ENCODE measurements around the gene MORF4L1. TPM values are rescaled to one million over a fixed set of nuclear protein-coding genes. Genes with fewer than 3 reads are reported as not detected.
"Not testable (repeated sequence)": the region's sequence is repeated elsewhere in the genome, so short reads cannot be mapped to it uniquely, and the experiment has no call there.

Gene MORF4L1, protein sequence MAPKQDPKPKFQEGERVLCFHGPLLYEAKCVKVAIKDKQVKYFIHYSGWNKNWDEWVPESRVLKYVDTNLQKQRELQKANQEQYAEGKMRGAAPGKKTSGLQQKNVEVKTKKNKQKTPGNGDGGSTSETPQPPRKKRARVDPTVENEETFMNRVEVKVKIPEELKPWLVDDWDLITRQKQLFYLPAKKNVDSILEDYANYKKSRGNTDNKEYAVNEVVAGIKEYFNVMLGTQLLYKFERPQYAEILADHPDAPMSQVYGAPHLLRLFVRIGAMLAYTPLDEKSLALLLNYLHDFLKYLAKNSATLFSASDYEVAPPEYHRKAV
- polyA plus RNA-seq (ENCODE audit: insufficient read length in 10 of 10): 100 to 1,000 TPM; 512 to 622 (median 562) TPM
- long read RNA-seq, donor 1, transcript MORF4L1-203 (12 exons, 1,880 nt): major isoform, 107 of 371 reads
- long read RNA-seq, donor 1, transcript MORF4L1-201 (13 exons, 2,359 nt): minor isoform, 5 of 371 reads
- long read RNA-seq, donor 1, transcript MORF4L1-216 (5 exons, 448 nt): minor isoform, 18 of 371 reads
- long read RNA-seq, donor 1, transcript MORF4L1-204 (4 exons, 591 nt): minor isoform, 5 of 371 reads
- long read RNA-seq, donor 1, partial matches to known transcripts: 230 of 371 reads
- long read RNA-seq, donor 1, other reads (novel, unspliced or antisense): 0 of 371 reads
- long read RNA-seq, donor 2, transcript MORF4L1-216 (5 exons, 448 nt): minor isoform, 42 of 181 reads
- long read RNA-seq, donor 2, transcript MORF4L1-203 (12 exons, 1,880 nt): major isoform, 88 of 181 reads
- long read RNA-seq, donor 2, partial matches to known transcripts: 36 of 181 reads
- long read RNA-seq, donor 2, other reads (novel, unspliced or antisense): 5 of 181 reads
- long read RNA-seq, donor 3: 0 reads
- long read RNA-seq, donor 4, transcript MORF4L1-203 (12 exons, 1,880 nt): major isoform, 84 of 310 reads
- long read RNA-seq, donor 4, transcript MORF4L1-216 (5 exons, 448 nt): minor isoform, 26 of 310 reads
- long read RNA-seq, donor 4, partial matches to known transcripts: 187 of 310 reads
- long read RNA-seq, donor 4, other reads (novel, unspliced or antisense): 6 of 310 reads
- long read RNA-seq, donor 5, transcript MORF4L1-204 (4 exons, 591 nt): minor isoform, 7 of 506 reads
- long read RNA-seq, donor 5, transcript MORF4L1-216 (5 exons, 448 nt): minor isoform, 41 of 506 reads
- long read RNA-seq, donor 5, transcript MORF4L1-203 (12 exons, 1,880 nt): major isoform, 109 of 506 reads
- long read RNA-seq, donor 5, partial matches to known transcripts: 331 of 506 reads
- long read RNA-seq, donor 5, other reads (novel, unspliced or antisense): 13 of 506 reads
- long read RNA-seq, donor 6, transcript MORF4L1-216 (5 exons, 448 nt): minor isoform, 35 of 239 reads
- long read RNA-seq, donor 6, transcript MORF4L1-204 (4 exons, 591 nt): minor isoform, 5 of 239 reads
- long read RNA-seq, donor 6, transcript MORF4L1-203 (12 exons, 1,880 nt): major isoform, 153 of 239 reads
- long read RNA-seq, donor 6, transcript MORF4L1-201 (13 exons, 2,359 nt): minor isoform, 5 of 239 reads
- long read RNA-seq, donor 6, partial matches to known transcripts: 39 of 239 reads
- long read RNA-seq, donor 6, other reads (novel, unspliced or antisense): 0 of 239 reads
- long read RNA-seq, donor 7, transcript MORF4L1-216 (5 exons, 448 nt): minor isoform, 19 of 323 reads
- long read RNA-seq, donor 7, transcript MORF4L1-203 (12 exons, 1,880 nt): major isoform, 79 of 323 reads
- long read RNA-seq, donor 7, partial matches to known transcripts: 217 of 323 reads
- long read RNA-seq, donor 7, other reads (novel, unspliced or antisense): 0 of 323 reads
- long read RNA-seq, donor 8, transcript MORF4L1-204 (4 exons, 591 nt): minor isoform, 5 of 137 reads
- long read RNA-seq, donor 8, transcript MORF4L1-203 (12 exons, 1,880 nt): major isoform, 78 of 137 reads
- long read RNA-seq, donor 8, transcript MORF4L1-216 (5 exons, 448 nt): minor isoform, 15 of 137 reads
- long read RNA-seq, donor 8, partial matches to known transcripts: 30 of 137 reads
- long read RNA-seq, donor 8, other reads (novel, unspliced or antisense): 5 of 137 reads
- long read RNA-seq, donor 9, transcript MORF4L1-203 (12 exons, 1,880 nt): major isoform, 13 of 19 reads
- long read RNA-seq, donor 9, partial matches to known transcripts: 0 of 19 reads
- long read RNA-seq, donor 9, other reads (novel, unspliced or antisense): 0 of 19 reads

DNA sequence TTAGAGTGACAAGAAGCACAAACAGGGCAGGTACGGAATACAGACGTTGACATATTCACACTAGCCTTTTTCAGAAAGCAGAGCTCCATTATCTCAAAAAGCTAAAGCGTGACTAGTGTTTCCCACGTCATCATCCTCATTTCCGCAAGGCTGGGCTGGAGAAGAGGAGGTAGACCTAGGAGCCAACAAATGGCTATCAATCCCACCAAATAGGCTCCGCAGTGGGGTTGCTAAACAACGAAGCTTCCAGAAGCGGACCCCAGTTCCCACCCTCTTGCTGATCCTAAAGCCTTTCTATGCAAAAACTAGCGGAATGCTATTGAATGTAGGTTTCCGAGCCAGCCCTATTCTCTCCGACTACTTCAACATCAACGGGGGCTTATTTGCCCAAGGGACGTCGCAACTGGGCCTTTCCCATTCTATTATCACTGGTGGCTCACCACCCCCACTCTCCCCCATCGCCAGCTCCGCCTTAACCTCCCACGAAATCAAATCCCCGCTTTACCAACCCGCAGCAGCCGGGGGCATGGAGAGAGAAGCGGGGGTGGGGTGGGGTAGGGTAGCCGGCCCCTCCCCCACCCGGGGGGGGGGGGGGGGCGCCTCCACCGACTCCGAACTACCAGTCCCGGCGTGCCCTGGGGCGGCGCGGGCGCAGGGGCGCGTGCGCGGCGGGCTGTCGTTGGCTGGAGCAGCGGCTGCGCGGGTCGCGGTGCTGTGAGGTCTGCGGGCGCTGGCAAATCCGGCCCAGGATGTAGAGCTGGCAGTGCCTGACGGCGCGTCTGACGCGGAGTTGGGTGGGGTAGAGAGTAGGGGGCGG is at the start of gene MORF4L1:
TSS of gene MORF4L1 (plus strand) at position 736 of the 817 bp plus-strand sequence. CDS start 128 bp downstream, outside the sequence.
- DNase-seq: peak; percentile 97 to 99 (median 98)

DNA sequence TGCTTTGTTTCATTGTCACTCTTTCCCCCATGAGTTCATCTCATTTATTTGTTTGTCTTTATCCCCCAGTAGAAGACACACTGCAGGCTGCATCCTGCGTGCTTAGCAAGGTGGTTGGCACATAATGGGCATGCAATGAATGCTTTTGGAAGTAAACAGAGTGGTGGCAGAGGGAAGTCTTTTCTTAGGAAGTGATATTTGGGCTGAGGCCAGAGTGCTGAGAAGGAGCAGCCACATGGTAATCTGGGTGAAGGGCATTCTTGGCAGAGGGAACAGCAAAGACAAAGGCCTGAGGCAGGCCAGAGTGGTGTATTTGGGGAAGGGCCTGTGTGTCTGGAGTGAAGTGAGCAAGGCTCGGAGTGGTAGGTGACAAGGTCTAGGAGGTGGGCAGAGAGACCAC is 43.8 kb upstream of the MORF4L1 start:
- DNase-seq: no peak

DNA sequence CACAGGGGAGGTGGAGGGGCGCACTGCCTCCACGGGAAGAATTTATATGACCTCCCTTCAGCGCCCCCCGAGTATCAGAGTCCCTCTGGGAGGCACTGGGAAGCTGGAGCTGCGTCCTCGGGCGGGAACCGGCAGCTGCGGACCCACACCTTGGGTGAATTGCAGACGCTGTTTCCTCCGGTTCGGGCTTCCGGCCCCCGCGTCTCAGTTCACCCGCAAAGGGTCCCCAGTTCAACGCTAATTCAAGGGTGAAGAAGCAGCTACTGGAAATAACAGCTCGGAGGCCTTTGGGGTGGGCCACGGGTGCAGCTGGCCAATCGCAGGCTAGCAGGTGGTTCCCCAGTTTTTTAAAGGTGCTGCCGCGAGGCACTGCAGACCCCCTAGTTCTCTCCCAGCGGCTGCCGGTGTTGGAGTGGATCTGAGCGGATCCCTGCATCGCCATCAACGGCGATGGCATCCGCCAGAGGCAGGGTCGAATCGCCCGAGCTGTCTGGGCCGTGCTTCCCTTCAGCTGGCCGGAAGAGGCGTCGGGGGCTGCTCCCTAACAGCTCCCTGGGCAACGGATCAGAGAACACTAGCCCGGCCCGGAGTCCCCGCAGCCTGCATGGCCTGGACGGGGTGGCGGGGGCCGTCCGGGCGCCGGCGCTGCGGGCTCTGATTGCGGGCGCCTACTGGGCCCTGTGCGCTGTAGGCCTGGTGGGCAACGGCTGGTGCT is 42.0 kb upstream of the MORF4L1 start:
- DNase-seq: peak in 1 of 3 donors; percentile 49

DNA sequence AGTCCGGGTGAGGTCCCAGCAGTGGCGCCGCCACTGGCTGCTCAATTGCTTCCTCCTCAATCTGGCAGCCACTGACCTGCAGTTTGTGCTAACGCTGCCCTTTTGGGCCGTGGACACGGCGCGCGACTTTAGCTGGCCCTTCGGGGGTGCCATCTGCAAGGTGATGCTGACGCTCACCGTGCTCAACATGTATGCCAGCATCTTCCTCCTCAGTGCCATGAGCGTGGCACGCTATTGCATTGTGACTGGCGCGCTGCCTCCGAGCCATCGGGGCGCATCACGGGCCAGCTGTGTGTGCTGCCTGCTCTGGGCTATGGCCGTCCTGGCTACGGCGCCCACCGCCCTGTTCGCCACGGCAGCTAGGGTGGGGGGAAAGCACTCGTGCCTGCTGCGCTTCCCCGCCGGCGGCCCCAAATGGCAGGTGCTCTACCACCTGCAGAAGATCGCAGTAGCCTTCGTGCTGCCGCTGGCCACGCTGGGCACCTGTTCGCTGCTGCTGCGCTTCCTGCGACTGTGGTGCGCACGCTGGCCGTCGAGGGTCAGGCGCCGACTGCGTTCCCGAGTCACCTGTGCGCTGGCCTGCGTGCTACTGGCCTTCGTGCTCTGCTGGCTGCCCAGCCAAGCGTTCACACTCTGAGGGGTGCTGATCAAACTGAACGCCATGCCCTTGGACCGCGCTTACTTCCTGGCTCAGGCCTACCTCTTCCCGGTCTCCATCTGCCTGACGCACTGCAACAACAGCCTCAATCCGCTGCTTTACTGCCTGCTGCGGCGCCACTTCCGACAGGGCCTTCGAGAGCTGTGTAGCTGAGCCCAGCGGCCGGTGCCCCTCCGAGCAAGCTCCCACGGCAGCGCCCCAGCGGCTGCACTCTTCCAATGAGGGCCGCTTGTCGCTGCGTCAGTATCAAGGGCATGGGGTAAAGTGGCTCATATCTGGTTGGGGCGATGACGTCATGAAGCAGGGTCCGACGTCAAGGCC is 41.2 kb upstream of the MORF4L1 start:
- no peak for DNase-seq

DNA sequence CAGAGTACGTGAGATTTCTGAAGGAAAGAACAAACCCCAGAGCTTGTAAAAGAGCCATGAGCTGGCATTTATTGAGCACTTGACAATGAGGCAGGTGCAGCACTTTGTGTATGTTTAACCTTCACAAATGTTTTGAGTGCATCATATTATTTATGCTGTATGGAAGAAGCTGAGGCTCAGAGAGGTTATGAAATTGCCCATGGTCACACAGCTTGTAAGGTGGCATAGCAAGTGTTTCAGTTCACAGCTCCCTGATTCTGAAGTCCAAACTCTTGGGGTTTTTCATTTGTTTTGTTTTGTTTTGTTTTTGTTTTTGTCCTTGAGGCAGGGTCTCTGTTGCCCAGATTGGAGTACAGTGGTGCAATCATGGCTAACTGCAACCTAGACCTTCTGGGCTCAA is 36.4 kb upstream of the MORF4L1 start:
- no peak for DNase-seq

DNA sequence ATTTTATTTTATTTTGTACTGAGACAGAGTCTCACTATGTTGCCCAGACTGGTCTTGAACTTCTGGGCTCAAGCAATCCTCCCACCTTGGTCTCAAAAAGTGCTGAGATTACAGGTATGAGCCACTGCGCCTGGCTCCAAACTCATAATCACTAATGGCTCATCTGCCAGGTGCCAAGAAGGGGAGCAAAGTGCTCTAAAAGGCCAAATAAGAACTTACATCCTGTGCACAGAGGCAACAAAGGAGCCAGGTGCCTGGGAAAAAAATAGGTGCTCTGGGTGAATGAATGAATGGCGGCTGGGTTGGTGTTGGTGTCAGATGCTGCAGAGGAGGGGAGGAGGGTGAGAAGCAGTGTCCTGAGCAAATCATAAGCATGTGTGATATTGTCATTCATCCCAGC is 35.6 kb upstream of the MORF4L1 start:
- no peak for DNase-seq

DNA sequence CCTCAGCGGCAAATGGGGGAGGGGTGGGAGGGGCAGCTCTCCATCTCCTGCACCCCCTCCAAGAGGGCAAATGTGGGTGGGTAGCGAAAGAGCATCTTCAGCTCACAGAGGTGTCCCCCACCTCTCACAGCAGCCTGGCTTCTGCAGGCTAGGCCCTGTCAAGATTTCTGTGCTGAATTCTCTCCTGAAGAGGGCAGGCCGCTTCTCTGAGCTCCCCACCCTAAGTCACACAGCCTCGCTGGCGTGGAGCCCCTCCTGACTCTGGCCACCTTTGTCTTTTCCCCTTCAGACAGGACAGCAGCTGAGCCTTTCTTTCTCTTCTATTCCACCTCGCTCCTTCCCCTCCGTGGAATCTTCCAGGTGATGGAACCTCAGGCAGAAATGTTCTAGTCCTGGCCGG is 35.1 kb upstream of the MORF4L1 start:
- no peak for DNase-seq

DNA sequence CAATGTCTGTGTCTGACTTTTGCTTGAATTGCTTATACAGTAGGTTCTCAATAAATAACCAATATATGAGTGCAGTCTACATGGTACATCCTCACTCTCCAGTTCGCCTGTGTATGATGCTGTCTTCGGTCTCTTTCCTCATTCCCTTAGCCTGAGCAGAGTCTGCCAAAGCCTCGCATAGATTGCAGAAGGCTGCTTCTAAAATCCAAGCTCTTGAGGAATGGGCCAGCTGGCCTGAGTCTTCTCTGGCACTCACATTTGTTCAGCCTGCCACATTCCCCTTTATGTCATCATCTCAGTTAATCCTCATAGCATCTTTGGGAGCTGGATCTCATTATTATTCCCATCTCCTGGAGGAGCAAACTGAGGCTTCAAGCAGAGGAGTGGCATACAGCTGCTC is 34.2 kb upstream of the MORF4L1 start:
- DNase-seq: peak in 2 of 3 donors; percentile 73 to 80

DNA sequence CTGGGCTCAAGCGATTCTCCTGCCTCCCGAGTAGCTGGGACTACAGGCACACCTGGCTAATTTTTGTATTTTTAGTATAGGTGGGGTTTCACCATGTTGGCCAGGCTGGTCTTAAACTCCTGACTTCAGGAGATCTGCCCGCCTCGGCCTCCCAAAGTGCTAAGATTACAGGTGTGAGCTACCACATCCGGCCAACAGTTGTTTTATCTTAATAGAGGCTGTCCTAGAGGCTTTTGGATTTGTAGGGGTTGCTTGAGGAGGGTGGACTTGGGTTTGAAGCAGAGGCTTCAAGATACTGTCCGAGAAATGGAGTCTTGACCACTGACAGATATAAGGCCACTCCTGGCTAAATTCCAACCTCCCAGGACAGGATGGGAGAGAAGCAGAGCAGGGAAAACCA is 33.5 kb upstream of the MORF4L1 start:
- DNase-seq: not testable (repeated sequence)

DNA sequence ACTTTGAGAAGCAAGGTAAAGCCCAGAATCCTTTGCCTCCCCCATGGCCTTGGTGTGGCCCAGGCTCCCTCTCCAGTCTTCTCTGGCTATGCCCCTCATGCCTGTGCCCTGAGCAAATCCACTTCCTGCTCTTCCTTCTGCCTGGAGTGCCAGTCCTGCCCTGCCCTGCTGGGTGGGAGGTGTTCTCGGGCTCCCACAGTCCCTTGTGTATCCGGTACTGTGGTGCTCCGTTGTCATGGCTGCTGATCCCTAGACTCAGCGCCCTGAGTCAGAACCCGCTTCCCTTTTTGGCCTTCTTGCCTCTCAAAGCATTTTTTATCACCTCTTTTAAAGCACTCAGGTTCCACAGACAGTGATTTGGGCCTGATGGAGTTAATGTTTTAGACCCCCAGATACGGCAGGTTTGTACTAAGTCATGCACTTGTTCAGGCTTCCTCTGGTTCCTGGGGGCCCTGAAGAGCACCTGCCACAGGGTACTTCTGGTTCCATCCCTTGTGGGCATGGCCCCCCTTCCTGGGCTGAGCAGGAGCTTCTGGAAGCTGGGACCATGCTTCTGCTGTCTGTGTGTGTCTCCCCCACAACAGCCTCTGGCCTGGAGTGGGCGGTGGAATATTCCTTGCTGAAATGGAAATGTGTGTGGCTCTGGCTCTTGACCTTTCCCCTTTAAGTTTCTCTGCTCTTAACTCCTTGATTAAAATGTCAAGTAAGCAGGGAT is 31.9 kb upstream of the MORF4L1 start:
- no peak for DNase-seq

DNA sequence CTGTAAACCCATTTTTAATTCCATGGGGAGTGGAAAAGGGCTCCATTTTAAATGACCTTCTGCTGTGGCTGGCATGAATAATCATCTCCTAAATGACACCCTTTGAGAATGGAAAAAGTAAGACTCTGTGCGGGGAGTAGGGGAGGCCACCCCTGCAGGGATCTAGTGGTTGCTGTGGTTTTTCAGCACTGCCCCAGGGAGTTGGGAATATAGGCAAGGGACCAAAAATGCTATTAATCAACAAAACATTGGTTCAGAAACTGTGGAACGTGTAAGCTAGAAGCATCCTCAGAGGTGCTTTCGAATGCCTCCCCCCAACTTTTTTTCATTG is 31.3 kb upstream of the MORF4L1 start:
- DNase-seq: no peak

DNA sequence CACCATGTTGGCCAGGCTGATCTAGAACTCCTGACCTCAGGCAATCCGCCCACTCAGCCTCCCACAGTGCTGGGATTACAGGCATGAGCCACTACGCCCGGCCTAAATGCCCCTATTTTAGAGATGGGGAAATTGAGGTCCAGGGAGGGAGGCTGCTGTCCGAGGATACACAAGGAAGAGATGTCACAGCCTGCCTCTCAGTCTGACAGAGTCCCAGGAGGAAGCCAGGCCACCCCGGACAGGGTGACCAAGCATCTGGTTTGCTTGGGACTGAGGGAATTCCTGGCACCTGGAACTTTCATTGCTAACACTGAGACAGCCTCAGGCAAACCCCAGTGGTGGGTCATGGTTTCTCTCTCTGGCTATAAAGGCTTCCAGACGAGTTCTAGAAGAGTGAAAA is 30.8 kb upstream of the MORF4L1 start:
- no peak for DNase-seq

DNA sequence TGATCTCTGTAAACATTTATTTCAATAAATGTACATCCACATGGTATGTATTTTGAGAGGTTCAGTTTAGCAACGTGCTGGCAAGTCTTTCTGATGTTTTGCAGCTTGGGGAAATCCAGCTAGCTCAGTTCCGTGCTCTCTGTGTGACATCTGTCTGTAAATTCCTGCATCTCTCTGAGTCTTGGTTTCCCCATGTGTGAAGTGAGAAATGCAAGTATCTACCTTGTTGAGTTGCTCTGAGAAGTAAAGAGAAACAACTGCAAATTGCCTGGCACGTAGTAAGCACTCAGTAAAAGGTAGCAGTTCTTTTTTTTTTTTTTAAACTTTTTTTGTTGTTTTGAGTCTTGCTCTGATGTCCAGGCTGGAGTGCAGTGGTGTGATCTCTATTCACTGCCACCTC is 30.2 kb upstream of the MORF4L1 start:
- no peak for DNase-seq

DNA sequence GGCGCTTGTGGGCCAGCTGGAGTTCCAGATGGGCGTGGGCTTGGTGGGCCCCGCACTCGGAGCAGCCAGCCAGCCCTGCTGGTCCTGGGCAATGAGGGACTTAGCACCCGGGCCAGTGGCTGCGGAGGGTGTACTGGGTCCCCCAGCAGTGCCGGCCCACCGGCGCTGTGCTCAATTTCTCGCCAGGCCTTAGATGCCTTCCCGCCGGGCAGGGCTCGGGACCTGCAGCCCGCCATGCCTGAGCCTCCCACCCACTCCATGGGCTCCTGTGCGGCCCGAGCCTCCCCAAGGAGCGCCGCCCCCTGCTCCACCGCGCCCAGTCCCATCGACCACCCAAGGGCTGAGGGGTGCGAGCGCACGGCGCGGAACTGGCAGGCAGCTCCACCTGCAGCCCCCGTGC is 25.8 kb upstream of the MORF4L1 start:
- not testable (repeated sequence) for DNase-seq

DNA sequence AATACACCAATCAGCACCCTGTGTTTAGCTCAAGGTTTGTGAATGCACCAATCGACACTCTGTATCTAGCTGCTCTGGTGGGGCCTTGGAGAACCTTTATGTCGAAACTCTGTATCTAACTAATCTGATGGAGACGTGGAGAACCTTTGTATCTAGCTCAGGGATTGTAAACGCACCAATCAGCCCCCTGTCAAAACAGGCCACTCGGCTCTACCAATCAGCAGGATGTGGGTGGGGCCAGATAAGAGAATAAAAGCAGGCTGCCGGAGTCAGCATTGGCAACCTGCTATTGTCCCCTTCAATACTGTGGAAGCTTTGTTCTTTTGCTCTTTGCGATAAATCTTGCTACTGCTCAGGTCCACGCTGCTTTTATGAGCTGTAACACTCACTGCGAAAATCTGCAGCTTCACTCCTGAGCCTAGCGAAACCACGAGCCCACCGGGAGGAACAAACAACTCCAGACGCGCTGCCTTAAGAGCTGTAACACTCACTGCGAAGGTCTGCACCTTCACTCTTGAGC is 25.2 kb upstream of the MORF4L1 start:
- DNase-seq: not testable (repeated sequence)

DNA sequence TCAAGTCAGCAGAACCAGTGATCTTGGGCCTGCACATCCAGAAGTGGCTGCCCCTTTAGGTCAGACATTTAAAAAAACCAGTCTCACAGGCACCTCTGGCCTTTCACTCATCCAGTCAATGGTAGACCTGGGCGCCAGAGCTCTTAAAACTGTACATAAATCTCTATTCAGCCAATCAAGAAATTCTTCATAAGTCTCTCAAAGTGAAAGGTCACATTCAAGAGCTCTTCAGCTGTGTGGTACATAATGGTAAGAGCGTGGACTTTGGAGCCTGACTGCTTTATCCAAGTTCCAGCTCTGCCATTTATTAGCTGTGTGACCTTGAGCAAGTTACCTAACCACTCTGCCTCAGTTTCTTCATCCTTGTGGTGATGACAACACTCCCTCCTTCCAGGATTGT is 22.3 kb upstream of the MORF4L1 start:
- no peak for DNase-seq
